GM19328 (cell line): ENCODE data around the gene MVB12A.
A peak's percentile ranks its signal among the peaks of the same experiment; 100 is the strongest.

Source experiments
- ATAC-seq: cut with Tn5 transposase; IDR thresholded peaks from one replicate; pipeline ENCODE4 v1.9.1; 2021; ENCODE audit warnings: mild to moderate bottlenecking, moderate library complexity; ENCODE audit not compliant: unreplicated experiment

The MVB12A gene

GRCh38 chr19:17404621-17405249 lies 15.1 kb upstream of the MVB12A start:
- no peak for ATAC-seq

GRCh38 chr19:17405250-17406045 lies 14.4 kb upstream of the MVB12A start, which contains the start of gene BST2:
TSS of gene BST2 (minus strand) at chr19:17405630. CDS start at chr19:17405575, 55 bp downstream.
- peak; percentile 75 for ATAC-seq

- ATAC-seq: peak; percentile 31
Measured at GRCh38 chr19:17406046-17406886, 13.6 kb upstream of the MVB12A start.

- ATAC-seq: no peak
Measured at GRCh38 chr19:17406887-17407196, 13.0 kb upstream of the MVB12A start.

- no peak for ATAC-seq
Measured at GRCh38 chr19:17409990-17410389, 9.9 kb upstream of the MVB12A start.

- no peak for ATAC-seq
Measured at GRCh38 chr19:17411801-17412200, 8.0 kb upstream of the MVB12A start.

GRCh38 chr19:17414097-17414496 lies 5.8 kb upstream of the MVB12A start:
- ATAC-seq: no peak

GRCh38 chr19:17415121-17415520 lies 4.7 kb upstream of the MVB12A start:
- ATAC-seq: no peak

- ATAC-seq: no peak
Measured at GRCh38 chr19:17418710-17419109, 1.1 kb upstream of the MVB12A start.

GRCh38 chr19:17419154-17419620 lies 660 bp upstream of the MVB12A start:
- no peak for ATAC-seq

GRCh38 chr19:17420475-17420924 lies 653 bp downstream of the MVB12A start:
- ATAC-seq: no peak

GRCh38 chr19:17421942-17422341 lies 2.1 kb downstream of the MVB12A start:
- no peak for ATAC-seq

GRCh38 chr19:17423429-17424208 lies 3.8 kb downstream of the MVB12A start:
- no peak for ATAC-seq

- no peak for ATAC-seq
Measured at GRCh38 chr19:17424743-17425365, 5.0 kb downstream of the MVB12A start.

GRCh38 chr19:17429641-17430113 lies 9.8 kb downstream of the MVB12A start:
- no peak for ATAC-seq

- no peak for ATAC-seq
Measured at GRCh38 chr19:17431417-17431816, 11.6 kb downstream of the MVB12A start.

GRCh38 chr19:17435218-17435617 lies 15.4 kb downstream of the MVB12A start:
- ATAC-seq: no peak

- ATAC-seq: no peak
Measured at GRCh38 chr19:17436094-17436873, 16.4 kb downstream of the MVB12A start.

- ATAC-seq: no peak
Measured at GRCh38 chr19:17436874-17437267, 17.0 kb downstream of the MVB12A start.
